HepG2 (cell line): ENCODE measurements around the gene NOSIP. TPM values are rescaled to one million over a fixed set of nuclear protein-coding genes. Genes with fewer than 3 reads are reported as not detected.

Source experiments
- ATAC-seq: fragments of 200-7000 bp; cut with Tn5 transposase; 3 replicates; pipeline ENCODE4 v1.9.1; 2020; ENCODE audit warnings: mild to moderate bottlenecking, moderate library complexity
- BruUV-seq: library from RNA; stranded (reverse); fragments of 400-500 nt; replicated peaks from 2 replicates; lab custom pipeline; 2021; lab: Mats Ljungman, UMichigan
- CTCF ChIA-PET: fragments of 300-600 bp; formaldehyde crosslinking; extraction: SDS; loops from one replicate; lab custom pipeline; 2021; ENCODE audit warnings: low total read pairs, inconsistent platforms, low intra/inter-chr PET ratio; lab: Yijun Ruan, JAX
- POLR2A ChIA-PET: fragments of 350-600 bp; sonication (Branson Sonifier 250); formaldehyde crosslinking; loops from one replicate; lab custom pipeline; 2020; ENCODE audit warnings: antibody characterized with exemption, inconsistent platforms; lab: Yijun Ruan, JAX
- DNase-seq: peaks from one replicate; pipeline ENCODE4 v3.0.0-alpha.2; 2015; ENCODE audit warnings: low spot score
- FAIRE-seq: peaks from 3 replicates; lab custom pipeline; 2011; peaks lifted over from hg19 to GRCh38; lab: Jason Lieb, UNC
- H2AFZ ChIP-seq: one replicate; pipeline ENCODE4 v1.6.1; 2011; ENCODE audit warnings: low read length, inconsistent platforms
- H3K27ac ChIP-seq: fragments of 300-600 bp; 3 replicates; pipeline ENCODE4 v1.8.0; 2011; ENCODE audit warnings: mixed run types, mild to moderate bottlenecking, mixed read lengths, low read length, inconsistent platforms; ENCODE audit not compliant: insufficient read depth; ENCODE audit errors: extremely low read length
- H3K27me3 ChIP-seq, 2 experiments: fragments of 200-600 bp in 1 of 2; 2 replicates in 1 of 2; 3 replicates in 1 of 2; pipeline versions ENCODE4 v1.6.0 to v1.8.0; 2011; ENCODE audit warnings: low read length in 2 of 2, mild to moderate bottlenecking in 2 of 2, moderate library complexity in 2 of 2, inconsistent platforms in 1 of 2; ENCODE audit not compliant: insufficient read depth in 2 of 2, control insufficient read depth in 1 of 2
- H3K36me3 ChIP-seq, 2 experiments: fragments of 200-600 bp in 1 of 2; replicated peaks in 1 of 2; 2 replicates in 1 of 2; 3 replicates in 1 of 2; pipeline versions ENCODE4 v1.5.1 to v1.8.0; 2011; ENCODE audit warnings: low read length in 2 of 2, inconsistent platforms in 1 of 2; ENCODE audit not compliant: insufficient read depth in 2 of 2, control insufficient read depth in 1 of 2
- H3K4me1 ChIP-seq: 2 replicates; pipeline ENCODE4 v1.5.1; 2012; ENCODE audit warnings: low read length, inconsistent platforms; ENCODE audit not compliant: insufficient read depth
- H3K4me2 ChIP-seq: 2 replicates; pipeline ENCODE4 v1.6.0; 2011; ENCODE audit warnings: low read depth, low read length, inconsistent platforms
- H3K4me3 ChIP-seq, 3 experiments: fragments of 200-600 bp in 1 of 3; sonication (generic), shearing (Covaris generic) in 1 of 3; replicated peaks in 1 of 3; 2 replicates each; pipeline ENCODE4 v1.5.1; 2011 to 2016; ENCODE audit warnings: low read length in 3 of 3, inconsistent platforms in 2 of 3, low read depth in 2 of 3, mild to moderate bottlenecking in 2 of 3, control low read depth in 1 of 3, mixed read lengths in 1 of 3; ENCODE audit not compliant: insufficient read depth in 1 of 3
- H3K79me2 ChIP-seq: one replicate; pipeline ENCODE4 v1.6.1; 2011; ENCODE audit warnings: low read length, inconsistent platforms; ENCODE audit not compliant: insufficient read depth
- H3K9ac ChIP-seq: 2 replicates; pipeline ENCODE4 v1.6.0; 2011; ENCODE audit warnings: mild to moderate bottlenecking, low read depth, low read length, inconsistent platforms; ENCODE audit not compliant: insufficient read depth
- H3K9me3 ChIP-seq: 2 replicates; pipeline ENCODE4 v1.5.1; 2012; ENCODE audit warnings: mild to moderate bottlenecking, low read length
- H4K20me1 ChIP-seq: 2 replicates; pipeline ENCODE4 v1.6.0; 2011; ENCODE audit warnings: inconsistent platforms, mild to moderate bottlenecking, low read length, moderate library complexity; ENCODE audit not compliant: insufficient read depth
- AGO2 ChIP-seq: fragments of 200-400 bp; formaldehyde crosslinking; optimal IDR thresholded peaks from 2 replicates; pipeline ENCODE3; 2017; ENCODE audit warnings: mild to moderate bottlenecking, low read depth, low read length, moderate library complexity
- ARID5B ChIP-seq: IDR thresholded peaks from 2 replicates; pipeline ENCODE4 v1.4.0; 2020; ENCODE audit warnings: mild to moderate bottlenecking, missing genetic modification reagents
- GATA4 ChIP-seq: sonication (generic); IDR thresholded peaks from 2 replicates; pipeline ENCODE4 v1.6.1; 2016; ENCODE audit warnings: antibody characterized with exemption, low read depth, borderline replicate concordance
- SOX5 ChIP-seq: IDR thresholded peaks from 2 replicates; pipeline ENCODE4 v1.6.1; 2016; ENCODE audit warnings: borderline replicate concordance
- ZFY ChIP-seq: sonication (generic); formaldehyde crosslinking; IDR thresholded peaks from 2 replicates; pipeline ENCODE4 v1.4.0; 2020; ENCODE audit warnings: missing genetic modification reagents
- WGBS: methylation state at CpG from one replicate; pipeline ENCODE4 v1.1.6; 2017; ENCODE audit warnings: low lambda C conversion rate; 5-methylcytosine and 5-hydroxymethylcytosine counted together
- in situ Hi-C: cut with HindIII; loops from 2 replicates; pipeline ENCODE4 v1.10.0; 2017; ENCODE audit warnings: low pct_unique_long_range_greater_than_20kb; ENCODE audit not compliant: extremely low pct_ligation_motif_present
- intact Hi-C: fragments of 100-400 bp; cut with micrococcal nuclease; formaldehyde crosslinking; loops from one replicate; pipeline ENCODE4 v1.10.0; 2022; ENCODE audit not compliant: unreplicated experiment
- polyA plus RNA-seq, 8 experiments: library from polyadenylated mRNA; depleted of rRNA in 3 of 8; stranded (reverse) in 7 of 8; unstranded in 1 of 8; fragments of >200 nt; fragmentation: Illumina TruSeq in 4 of 8; extraction: Trizol in 4 of 8; gene quantifications; 2 replicates each; pipeline versions ENCODE4 v1.2.1 to v1.2.3, GENCODE V29; 2011 to 2016; ENCODE audit warnings: low read depth in 4 of 8, missing spikeins in 1 of 8, mixed read lengths in 1 of 8; ENCODE audit not compliant: insufficient read depth in 1 of 8
- total RNA-seq, 5 experiments: library from RNA; depleted of rRNA; stranded (reverse); fragments of >200 nt; fragmentation: Illumina TruSeq; extraction: Trizol; gene quantifications; 2 replicates each; pipeline ENCODE4 v1.2.3, GENCODE V29; 2016; ENCODE audit warnings: low read depth in 1 of 5

NOSIP gene
- total and polyA plus RNA-seq, 2 of the 13 experiments (the other 11 are each of a cell fraction or from before 2014, with no cell fraction given) = 54.3 to 78.0 TPM

GRCh38 chr19:49542446-49542845 is 37.9 kb downstream of the NOSIP start:
- no peak overlapping the region for H3K27ac ChIP-seq
- H3K4me2 ChIP-seq = no peak overlapping the region
- ChIA-PET POLR2A (interaction anchor here (1.6 kb wide), 1 partner anchor 30 kb away, joined by 3 read pairs; the partner anchor contains the start of gene FCGRT), CTCF (no interaction called here)
- FAIRE-seq (no peak), DNase-seq (no peak), ATAC-seq (no peak)
- no peak overlapping the region for H3K9ac ChIP-seq
- H3K4me1 ChIP-seq = peaks cover 5% of the 10 kb centered on the region
- no peaks in the 10 kb centered on the region for H3K27me3 ChIP-seq
- no peak overlapping the region for H3K4me3 ChIP-seq
- no peaks in the 10 kb centered on the region for H4K20me1 ChIP-seq
- no TSS peak for BruUV-seq
- H3K9me3 ChIP-seq = no peaks in the 10 kb centered on the region
- intact Hi-C loops = no loop called here
- H2AFZ ChIP-seq = no peak overlapping the region
- no peaks in the 10 kb centered on the region for H3K79me2 ChIP-seq
- in situ Hi-C loops = loop anchor here (5.0 kb wide), 1 partner anchor 35 kb away; no protein-coding TSS in a partner anchor
- no peak for TF ChIP-seq ARID5B (CRISPR knock-in tag)
- TF ChIP-seq AGO2 = peak; percentile 49
- TF ChIP-seq SOX5 (CRISPR knock-in tag) = no peak
- no peak for TF ChIP-seq ZFY (CRISPR knock-in tag)
- TF ChIP-seq GATA4 = no peak
- H3K36me3 ChIP-seq = peaks cover 4 to 16% of the 10 kb centered on the region in 2 experiments
- WGBS = 95% methylated on average over 8 of the region's 16 CpGs
